Measurements from ENCODE around the gene SH3BP5L.
"Not testable (repeated sequence)": the region's sequence is repeated elsewhere in the genome, so short reads cannot be mapped to it uniquely, and the experiment has no call there.

The SH3BP5L gene

DNA sequence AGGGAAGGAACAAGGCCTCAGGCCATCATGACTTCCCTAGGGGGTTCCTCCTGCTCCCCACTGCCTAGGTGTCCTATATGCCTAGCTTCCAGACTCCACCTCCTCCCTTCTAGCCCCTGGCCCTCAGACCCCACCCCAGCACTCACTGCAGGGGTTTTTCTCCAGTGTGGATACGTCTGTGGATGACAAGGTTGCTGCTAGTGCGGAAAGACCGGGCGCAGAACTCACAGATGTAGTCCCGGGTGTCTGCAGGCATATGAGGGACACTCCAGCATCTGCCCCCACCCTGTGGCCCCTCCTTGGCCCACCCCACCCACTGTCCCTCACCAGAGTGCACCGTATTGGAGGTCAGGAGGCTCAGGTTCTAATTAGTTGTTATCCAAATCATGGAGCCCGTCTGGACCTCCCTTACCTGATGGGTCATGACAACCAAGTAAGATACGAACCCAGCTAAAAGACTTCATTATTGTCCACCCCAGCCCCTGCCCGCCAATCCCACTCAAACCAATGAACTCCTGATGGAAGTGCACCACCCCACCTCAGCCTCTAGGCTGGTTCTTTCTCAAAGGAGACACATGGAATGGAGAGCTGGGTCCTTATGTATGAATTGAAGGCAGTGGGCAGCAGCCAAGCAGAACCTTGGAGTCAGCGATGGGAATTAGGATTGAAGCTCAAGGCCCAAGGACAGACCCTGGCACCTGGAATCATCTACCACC, 25.0 kb upstream of the SH3BP5L start:
- no peak for DNase-seq (ENCODE audit: low read depth)

DNA sequence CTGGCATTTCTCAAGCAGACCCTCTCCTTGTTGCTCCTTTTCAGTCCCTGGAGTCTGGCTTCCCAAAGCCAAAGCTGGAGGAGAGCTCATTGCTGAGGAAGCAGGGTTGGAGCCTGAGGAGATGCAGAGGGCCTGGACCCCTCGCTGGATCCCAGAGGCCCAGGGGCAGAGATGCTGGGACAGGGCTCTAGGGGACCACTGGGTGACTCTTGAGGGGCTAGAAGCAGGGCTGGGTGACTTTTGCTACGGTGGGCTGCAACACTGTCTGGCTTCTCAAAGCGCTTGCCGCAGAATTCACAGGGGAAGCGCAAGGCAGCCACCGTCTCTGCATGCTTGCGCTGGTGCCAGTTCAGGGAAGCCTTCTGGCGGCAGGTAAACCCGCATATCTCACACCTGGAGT, 24.4 kb upstream of the SH3BP5L start:
- DNase-seq (ENCODE audit: low read depth), result no peak

DNA sequence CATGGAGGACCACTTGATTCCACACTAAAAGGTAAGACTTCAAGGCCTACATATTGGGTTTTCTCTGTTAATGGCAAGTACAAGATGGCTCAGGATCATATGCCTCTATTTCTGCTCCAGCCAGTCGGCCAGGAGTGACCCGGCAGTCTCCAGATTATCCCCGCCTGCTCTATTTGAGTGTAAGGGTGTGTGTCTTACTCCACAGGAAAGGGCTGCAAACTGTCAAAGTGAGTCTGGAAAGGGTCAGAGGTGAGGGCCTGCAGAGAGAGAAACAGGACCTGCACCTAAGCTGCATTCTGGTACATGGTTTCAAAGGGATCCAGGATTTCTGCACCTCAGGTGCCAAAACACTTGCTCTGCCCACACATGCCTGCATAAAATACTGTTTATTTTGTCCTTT, 23.9 kb upstream of the SH3BP5L start:
- no peak for DNase-seq (ENCODE audit: low read depth)

DNA sequence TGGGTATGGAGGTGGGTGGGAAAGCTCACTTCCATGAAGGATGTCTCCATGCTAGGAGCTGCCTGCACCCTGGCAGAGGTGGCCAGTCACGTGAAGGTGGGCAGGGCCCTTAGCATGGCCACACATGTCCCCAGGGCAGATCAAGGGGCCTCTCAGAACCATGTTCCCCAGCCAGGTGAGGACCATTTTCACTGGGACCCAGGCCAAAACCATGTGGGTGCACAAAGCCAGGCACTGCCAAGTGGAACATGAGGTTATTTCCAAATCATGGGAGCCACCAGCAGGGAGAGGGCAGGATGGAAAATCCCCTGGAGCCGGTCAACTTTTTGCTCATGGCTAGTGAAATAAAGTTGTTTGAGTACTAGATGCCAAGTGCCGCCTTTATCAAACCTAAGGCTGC, 23.4 kb upstream of the SH3BP5L start:
- DNase-seq (ENCODE audit: low read depth), result no peak

DNA sequence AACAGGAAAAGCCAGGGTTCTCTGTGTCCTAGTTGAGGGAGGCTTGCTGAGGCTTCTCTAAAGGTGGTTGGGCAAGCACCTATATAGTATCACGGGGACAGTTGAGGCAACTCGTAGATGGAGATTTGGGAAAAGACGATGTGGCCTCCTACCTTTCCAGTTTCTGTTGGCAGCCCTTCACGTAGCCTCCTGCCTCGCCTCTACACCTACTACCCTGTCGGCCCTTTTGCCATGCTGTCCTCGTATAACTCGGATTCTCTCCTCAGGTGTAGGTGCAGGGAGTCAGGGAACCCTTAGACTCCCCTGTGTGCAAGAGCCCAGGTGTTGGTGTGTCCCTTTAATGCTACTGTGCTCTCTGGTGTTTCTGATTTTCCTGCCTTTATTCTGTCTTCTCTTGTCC, 22.9 kb upstream of the SH3BP5L start:
- no peak for DNase-seq (ENCODE audit: low read depth)

DNA sequence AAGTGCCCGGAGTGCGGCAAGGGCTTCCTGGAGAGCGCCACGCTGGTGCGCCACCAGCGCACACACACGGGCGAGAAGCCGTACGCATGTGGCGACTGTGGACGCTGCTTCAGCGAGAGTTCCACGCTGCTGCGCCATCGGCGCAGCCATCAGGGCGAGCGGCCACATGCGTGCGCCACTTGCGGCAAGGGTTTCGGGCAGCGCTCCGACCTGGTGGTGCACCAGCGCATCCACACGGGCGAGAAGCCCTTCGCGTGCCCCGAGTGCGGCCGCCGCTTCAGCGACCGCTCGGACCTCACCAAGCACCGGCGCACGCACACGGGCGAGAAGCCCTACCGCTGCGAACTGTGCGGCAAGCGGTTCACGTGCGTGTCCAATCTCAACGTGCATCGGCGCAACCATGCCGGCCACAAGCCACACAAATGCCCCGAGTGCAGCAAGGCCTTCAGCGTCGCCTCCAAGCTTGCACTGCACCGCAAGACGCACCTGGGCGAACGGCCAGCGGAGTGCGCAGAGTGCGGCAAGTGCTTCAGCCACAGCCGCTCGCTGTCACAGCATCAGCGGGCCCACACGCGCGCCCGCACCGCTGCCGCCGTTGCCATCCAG, 22.3 kb upstream of the SH3BP5L start:
- DNase-seq (ENCODE audit: low read depth), result no peak

DNA sequence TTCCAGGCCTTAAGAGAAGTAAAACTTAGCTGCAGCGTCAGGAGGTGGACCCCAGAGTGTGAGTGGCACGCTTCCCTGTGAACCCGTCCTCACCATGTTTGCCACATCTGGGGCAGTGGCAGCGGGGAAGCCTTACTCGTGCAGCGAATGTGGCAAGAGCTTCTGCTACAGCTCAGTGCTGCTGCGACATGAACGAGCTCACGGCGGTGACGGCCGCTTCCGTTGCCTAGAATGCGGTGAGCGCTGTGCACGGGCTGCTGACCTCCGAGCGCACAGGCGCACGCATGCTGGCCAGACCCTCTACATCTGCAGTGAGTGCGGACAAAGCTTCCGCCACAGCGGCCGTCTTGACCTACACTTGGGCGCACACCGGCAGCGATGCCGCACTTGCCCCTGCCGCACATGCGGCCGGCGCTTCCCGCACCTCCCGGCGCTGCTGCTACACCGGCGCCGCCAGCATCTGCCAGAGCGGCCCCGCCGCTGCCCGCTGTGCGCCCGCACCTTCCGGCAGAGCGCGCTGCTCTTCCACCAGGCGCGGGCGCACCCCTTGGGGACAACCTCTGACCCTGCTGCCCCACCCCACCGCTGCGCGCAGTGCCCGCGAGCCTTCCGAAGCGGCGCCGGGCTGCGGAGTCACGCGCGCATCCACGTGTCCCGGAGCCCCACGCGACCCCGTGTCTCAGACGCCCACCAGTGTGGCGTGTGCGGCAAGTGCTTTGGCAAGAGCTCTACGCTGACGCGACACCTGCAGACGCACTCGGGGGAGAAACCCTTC, 21.7 kb upstream of the SH3BP5L start:
- no peak for DNase-seq (ENCODE audit: low read depth)

DNA sequence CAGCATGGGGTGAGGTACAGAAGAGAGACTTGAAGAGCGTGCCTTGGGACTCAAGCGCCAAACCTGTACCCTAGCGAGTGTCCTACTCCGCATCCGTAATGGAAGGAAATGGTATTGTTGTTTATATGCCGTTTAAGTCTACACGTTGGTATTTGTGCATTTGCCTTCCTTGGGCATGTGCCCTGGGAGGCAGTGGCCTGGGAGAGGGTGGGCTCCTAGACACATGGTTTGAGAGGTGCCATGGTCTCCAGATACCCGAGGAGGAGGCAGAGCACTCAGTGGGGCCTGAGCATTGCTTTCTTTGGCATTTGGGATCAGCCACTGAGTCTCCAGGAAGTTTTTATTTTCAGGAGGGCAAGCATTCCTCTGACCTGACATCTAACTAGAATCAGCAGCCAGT, 18.8 kb upstream of the SH3BP5L start:
- no peak for DNase-seq (ENCODE audit: low read depth)

DNA sequence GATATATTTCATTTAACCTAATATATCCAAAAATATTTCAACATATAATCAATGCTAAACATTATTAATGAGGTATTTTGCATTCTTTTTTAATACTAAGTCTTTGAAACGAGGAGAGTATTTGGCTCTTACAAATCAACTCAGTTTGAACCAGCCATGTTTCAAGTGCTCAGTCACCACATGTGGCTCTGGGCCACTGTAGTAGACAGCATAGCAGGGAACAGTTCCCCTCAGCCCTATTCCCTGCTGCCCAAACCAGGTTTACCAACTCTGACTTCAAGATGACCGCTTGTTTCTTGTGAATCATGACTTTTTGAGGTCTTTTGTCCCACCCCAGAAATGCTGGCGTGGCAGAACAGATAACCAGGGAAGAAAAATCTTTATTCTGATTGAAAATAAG, 18.0 kb upstream of the SH3BP5L start:
- DNase-seq (ENCODE audit: low read depth), result no peak

DNA sequence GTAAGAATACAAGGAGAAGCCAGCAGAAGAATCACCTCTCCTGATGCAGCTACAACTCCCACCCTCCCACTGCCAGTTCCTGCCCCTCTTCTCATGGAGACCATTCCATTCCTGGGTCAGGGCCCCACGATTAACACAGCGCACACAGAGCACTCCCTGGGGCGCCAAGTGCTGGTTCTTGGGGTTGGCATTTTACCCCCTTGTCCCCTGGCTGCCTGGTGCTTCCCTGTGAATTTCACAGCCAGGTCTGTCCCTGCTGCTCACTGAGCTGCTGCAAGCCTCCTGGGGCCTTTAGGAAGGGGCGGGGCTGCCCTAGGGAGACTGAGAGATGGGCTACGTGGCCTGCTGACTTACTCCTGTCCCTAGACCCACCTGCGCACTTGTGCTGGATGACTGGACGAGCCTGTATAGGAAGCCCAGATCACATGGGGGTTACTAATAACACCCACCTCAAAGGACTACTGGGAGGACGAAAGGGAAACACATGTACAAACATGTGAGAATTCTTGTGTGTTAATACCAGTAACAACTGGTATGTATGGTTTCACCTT, 17.1 kb upstream of the SH3BP5L start:
- no peak for DNase-seq (ENCODE audit: low read depth)

DNA sequence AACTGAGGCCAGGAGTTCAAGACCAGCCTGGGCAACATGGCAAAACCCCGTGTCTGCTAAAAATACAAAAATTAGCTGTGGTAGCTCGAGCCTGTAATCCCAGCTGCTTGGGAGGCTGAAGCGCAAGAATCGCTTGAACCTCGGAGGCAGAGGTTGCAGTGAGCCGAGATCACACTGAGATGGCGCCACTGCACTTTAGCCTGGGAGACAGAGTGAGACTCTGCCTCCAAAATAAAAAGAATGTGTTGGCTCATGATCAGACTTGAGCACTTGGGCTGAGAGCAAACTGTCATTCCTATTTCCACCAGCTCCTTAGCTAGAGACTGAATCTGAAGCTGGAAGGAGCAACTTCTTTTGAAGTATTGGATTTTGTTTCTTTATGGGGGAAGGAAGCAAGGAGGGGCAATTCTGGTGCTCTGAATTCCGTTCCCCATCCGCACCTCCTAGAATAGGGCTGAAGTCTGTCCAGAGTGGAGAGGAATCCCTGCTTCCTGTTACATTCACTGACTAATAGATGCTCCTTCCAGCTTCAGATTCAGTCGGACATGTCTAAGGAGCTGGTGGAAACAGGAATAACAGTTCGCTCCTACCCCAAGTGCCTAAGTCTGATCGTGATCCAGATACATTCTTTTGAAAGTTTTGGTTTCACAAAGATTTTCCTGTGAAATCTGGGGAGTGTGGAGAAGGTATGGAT, 16.1 kb upstream of the SH3BP5L start:
- no peak for DNase-seq (ENCODE audit: low read depth)

DNA sequence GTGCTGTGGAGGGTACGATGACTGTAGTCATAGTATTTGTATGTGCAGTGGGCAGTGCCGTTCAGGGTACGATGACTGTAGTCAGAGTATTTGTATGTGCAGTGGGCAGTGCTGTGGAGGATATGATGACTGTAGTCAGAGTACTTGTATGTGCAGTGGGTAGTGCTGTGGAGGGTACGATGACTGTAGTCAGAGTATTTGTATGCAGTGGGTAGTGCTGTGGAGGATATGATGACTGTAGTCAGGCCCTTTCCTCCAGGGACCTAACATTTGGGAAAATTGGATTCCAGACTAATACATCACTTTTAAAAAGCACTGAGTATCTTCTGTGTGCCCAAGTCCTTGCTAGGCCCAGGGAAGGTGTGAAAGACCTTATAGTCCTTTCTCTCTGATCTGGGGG, 15.2 kb upstream of the SH3BP5L start:
- no peak for DNase-seq (ENCODE audit: low read depth)

DNA sequence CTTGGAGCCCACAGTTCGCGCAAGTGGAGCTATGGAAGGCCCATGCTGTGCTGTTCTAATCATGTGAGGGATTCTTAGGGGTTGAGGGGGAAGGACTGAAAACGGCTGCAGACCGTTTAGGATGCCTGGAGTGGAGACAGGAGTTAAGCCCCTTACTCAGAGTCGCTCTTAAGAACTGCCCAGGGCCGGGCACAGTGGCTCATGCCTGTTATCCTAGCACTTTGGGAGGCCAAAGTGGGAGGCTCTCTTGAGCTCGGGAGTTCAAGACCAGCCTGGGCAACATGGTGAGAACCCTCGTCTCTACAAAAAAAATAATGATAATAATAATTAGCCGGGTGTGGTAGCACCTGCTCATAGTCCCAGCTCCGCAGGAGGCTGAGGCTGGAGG, 13.4 kb upstream of the SH3BP5L start:
- no peak for DNase-seq (ENCODE audit: low read depth)

DNA sequence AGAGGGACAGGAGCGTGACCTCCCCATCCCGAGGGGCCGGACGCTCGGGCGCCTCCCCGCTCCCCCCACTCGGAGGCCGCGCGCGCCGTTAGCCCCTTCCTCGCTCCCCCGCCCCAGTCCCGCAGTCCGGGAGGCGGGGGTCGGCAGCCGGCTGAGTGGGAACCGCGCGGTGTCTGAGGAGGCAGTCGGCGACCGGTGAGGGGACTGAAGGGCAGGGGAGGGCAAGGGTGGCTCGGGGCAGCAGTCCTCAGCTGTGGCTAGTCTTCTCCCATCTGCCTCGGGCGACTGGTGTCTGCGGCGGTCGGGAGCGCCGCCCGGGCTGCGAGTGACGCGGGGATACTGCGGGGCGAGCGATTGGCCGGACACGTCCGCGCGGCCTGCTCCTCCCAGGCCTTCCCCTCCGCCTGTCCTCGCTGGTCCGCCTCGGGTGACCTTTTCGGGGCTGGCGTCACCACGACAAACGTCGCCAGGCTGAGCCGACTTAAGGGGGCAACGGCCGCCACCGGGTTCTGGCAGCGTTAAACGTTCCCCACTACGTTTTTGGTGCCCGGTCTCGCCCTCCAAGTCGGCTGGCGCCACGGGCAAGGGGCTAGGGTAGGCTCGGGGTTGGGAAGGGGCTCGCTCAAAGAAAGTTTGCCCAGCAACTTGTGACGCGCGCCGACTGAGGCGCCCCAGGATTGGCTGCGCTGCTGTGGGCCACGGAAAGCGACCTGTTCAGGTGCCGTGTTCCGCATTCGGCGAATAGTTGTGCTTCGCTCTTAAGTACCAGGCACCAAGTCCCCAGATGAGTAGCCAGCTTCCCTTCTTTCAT, 12.8 kb upstream of the SH3BP5L start:
- peak; percentile 79 for DNase-seq (ENCODE audit: low read depth)

DNA sequence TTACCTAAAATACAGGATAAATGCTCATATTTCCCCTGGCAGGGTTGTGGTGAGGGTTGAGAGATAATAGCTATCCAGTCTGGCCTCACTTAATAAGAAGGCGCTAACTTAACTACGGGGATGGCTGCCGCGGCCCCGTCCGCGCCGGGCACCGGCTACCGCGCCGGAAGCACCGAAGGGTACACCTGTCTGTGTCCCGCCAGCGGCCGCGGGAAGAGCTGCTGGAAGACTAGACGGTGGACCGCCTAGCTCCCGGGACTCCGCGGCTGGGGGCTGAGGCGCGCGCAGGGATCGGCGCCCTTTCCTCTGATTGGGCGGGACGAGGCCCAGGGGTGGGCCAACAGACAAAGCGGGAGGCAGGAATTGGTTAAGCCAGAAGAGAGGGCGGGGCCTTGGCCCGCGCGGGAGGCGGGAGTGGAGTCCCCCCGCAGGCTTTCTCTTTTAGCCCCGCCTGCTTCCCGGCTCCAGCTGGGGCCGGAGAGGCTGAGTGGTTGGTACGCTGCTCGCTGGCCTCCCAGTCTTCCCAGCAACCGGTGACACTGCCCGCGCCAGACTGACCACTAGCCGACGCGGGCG, 12.2 kb upstream of the SH3BP5L start, which contains the start of gene ZNF672:
Gene ZNF672, plus strand, starts transcription at position 444 of the 576 bp plus-strand sequence. CDS start 9,051 bp downstream, outside the sequence.
- peak; percentile 89 for DNase-seq (ENCODE audit: low read depth)

DNA sequence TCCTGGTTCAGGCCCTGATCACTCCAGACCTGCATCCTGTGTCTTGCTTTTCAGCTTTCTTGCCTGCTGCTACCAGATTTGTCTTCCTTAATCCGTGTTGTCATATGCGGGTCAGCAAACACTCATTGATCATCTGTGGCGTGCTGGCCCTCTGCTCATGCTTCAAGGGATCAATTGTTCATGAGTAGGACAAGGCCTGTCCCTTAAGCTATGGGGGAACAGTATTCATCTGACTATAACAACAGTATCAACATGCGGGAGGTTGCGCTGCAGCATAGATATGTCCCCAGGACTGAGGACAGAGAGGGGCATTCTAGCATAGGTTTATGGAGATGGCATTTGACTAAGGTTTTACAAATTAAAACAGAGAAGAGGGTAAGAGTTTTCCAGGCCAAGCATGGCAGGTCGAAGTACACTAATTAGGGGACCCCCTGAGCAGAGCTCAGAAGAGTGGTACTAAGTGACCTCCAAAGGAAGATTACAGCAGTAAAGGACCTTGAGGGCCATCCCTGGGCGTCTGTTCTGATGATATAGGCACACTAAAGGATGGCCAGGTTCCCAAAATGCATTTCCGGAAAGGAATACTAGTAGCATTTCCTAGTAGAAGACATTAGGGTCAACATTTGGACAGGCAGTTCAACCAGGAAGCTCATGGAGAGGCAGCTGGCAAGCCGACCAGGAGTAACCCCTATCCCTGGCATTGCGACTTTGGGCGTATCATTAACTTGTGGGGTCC, 11.5 kb upstream of the SH3BP5L start:
- DNase-seq (ENCODE audit: low read depth), result no peak

DNA sequence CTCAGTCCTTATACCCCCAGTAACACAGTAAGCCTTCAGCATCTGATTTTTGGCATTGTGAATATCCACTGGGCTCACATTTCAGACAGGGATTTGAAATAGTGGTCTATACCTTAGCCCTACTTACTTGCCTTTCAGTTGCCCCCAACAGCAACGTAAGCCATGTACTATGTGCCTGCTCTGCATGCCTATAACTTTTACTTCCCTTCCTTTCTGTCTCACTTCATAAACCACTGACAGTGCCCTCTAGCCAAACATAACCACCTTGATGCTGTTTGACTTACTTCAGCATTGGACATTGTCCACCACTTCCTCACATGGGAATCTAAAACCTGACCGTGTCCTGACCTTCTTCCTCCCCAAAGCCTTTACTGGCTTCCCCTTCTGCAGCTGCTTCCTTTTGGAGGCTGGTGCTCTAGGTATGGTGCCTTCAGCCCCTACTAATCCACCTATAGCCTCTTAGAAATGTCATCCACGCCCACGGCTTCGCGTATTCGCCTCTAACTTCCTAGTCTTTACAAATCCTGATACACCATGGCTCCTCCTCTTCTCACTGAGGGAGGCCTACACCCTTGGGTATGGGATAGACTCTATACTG, 8.7 kb upstream of the SH3BP5L start:
- DNase-seq (ENCODE audit: low read depth), result no peak

DNA sequence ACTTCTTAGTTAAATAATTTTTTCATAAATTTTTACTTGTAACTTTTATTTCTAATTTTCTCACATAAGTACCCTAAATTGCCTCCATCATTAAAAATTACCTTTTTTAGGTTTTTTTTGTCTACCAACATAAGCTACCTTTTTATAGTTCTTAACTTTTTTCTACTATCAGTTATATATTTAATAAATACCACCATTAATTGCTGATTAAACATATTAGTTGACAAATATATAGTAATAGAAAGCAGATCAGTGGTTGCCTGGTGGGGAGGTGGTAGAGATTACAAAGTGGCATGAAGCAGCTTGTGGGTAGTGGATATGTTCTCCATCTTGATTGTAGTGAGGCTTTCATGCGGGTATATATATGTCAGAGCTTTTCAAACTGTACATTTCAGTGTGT, 6.1 kb upstream of the SH3BP5L start:
- no peak for DNase-seq (ENCODE audit: low read depth)

DNA sequence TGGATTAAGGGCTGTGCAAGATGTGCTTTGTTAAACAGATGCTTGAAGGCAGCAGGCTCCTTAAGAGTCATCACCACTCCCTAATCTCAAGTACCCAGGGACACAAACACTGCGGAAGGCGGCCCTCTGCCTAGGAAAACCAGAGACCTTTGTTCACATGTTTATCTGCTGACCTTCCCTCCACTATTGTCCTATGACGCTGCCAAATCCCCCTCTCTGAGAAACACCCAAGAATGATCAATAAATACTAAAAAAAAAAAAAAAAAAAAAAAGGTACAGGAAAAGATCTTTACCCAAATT, 5.0 kb upstream of the SH3BP5L start:
- DNase-seq (ENCODE audit: low read depth), result not testable (repeated sequence)

DNA sequence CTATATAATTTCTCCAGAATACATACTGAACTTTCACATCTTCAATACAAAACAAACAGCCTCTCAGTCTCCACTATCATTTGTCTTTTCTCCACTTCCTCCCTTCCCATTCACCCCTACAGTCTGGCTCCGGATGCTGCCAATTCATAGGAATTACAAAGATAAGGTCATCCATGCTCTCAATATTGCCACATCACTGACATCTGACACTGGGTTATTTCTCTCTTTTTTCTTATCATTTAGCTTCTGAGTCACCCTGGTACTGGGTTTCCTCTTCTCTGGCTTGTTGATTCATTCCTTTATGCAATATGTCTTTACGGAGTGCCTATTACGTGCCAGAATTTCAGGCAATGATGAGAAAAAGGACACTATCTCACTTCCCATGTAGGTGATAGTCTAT, 3.1 kb upstream of the SH3BP5L start:
- peak; percentile 87 for DNase-seq (ENCODE audit: low read depth)
